Dendritic cell treated with granulocyte-macrophage colony-stimulating factor and Interleukin-4, amounts not matched to agents 40 ng/mL and 50 ng/mL, for 4 days (primary cell): Measurements from ENCODE around the gene TBCK.
A peak's percentile ranks its signal among the peaks of the same experiment; 100 is the strongest.

ENCODE experiments used
- H3K27ac Mint-ChIP-seq: one replicate; pipeline ENCODE4 v1.8.0; 2022; ENCODE audit warnings: mild to moderate bottlenecking, mixed read lengths
- H3K27me3 Mint-ChIP-seq: one replicate; pipeline ENCODE4 v1.8.0; 2022; ENCODE audit warnings: mild to moderate bottlenecking, mixed read lengths
- H3K36me3 Mint-ChIP-seq: one replicate; pipeline ENCODE4 v1.8.0; 2022; ENCODE audit warnings: low read depth, mixed read lengths
- H3K4me1 Mint-ChIP-seq: one replicate; pipeline ENCODE4 v1.8.0; 2022; ENCODE audit warnings: low read depth, mixed read lengths
- H3K4me3 Mint-ChIP-seq: one replicate; pipeline ENCODE4 v1.8.0; 2022; ENCODE audit warnings: mild to moderate bottlenecking, moderate library complexity, mixed read lengths
- H3K9me3 Mint-ChIP-seq: one replicate; pipeline ENCODE4 v1.8.0; 2022; ENCODE audit warnings: mixed read lengths
- intact Hi-C: fragments of 100-400 bp; cut with micrococcal nuclease; formaldehyde crosslinking; loops from one replicate; pipeline ENCODE4 v1.15.0; 2022

The TBCK gene

GRCh38 chr4:106315968-106316772 lies at the start of gene TBCK, which contains the start of gene AIMP1:
TBCK (minus strand) TSS chr4:106316209; CDS start chr4:106308960, 7,249 bp downstream.
AIMP1 (plus strand) TSS chr4:106316550; CDS start chr4:106325010, 8,460 bp downstream.
- intact Hi-C loops = loop anchor here (5.0 kb wide), 1 partner anchor 609 kb away; the partner anchor contains the start of genes GSTCD and INTS12
- H3K4me3 Mint-ChIP-seq = peak within 1 kb of the TSS; percentile 69
- H3K9me3 Mint-ChIP-seq = no peaks in the 10 kb centered on the region
- no peak within 1 kb of the TSS for H3K27ac Mint-ChIP-seq
- H3K27me3 Mint-ChIP-seq = no peaks in the 10 kb centered on the region
- peaks cover 11% of the 10 kb centered on the region for H3K36me3 Mint-ChIP-seq
- H3K4me1 Mint-ChIP-seq = peaks cover 16% of the 10 kb centered on the region

- peaks cover 3% of the 10 kb centered on the region for H3K27me3 Mint-ChIP-seq
- intact Hi-C loops = no loop called here
- H3K4me1 Mint-ChIP-seq = peaks cover 14% of the 10 kb centered on the region
- no peaks in the 10 kb centered on the region for H3K9me3 Mint-ChIP-seq
- H3K4me3 Mint-ChIP-seq = no peak overlapping the region
- no peak overlapping the region for H3K27ac Mint-ChIP-seq
- H3K36me3 Mint-ChIP-seq = no peaks in the 10 kb centered on the region
Measured at GRCh38 chr4:106365613-106366012, 49.6 kb upstream of the TBCK start.

GRCh38 chr4:106364282-106364681 lies 48.3 kb upstream of the TBCK start:
- H3K4me3 Mint-ChIP-seq = no peak overlapping the region
- no peaks in the 10 kb centered on the region for H3K36me3 Mint-ChIP-seq
- H3K27ac Mint-ChIP-seq = no peak overlapping the region
- no peaks in the 10 kb centered on the region for H3K9me3 Mint-ChIP-seq
- intact Hi-C loops = no loop called here
- no peaks in the 10 kb centered on the region for H3K27me3 Mint-ChIP-seq
- peaks cover 9% of the 10 kb centered on the region for H3K4me1 Mint-ChIP-seq

GRCh38 chr4:106362086-106362825 lies 46.2 kb upstream of the TBCK start:
- Mint-ChIP-seq H3K36me3 (no peaks in the 10 kb centered on the region), H3K4me1 (peaks cover 13% of the 10 kb centered on the region), H3K4me3 (no peak overlapping the region), H3K9me3 (no peaks in the 10 kb centered on the region), H3K27me3 (no peaks in the 10 kb centered on the region), H3K27ac (no peak overlapping the region)
- intact Hi-C loops = no loop called here

- Mint-ChIP-seq H3K27me3 (no peaks in the 10 kb centered on the region), H3K4me3 (no peak overlapping the region), H3K4me1 (peaks cover 7% of the 10 kb centered on the region), H3K9me3 (no peaks in the 10 kb centered on the region), H3K36me3 (no peaks in the 10 kb centered on the region), H3K27ac (no peak overlapping the region)
- intact Hi-C loops = no loop called here
Measured at GRCh38 chr4:106358899-106359298, 42.9 kb upstream of the TBCK start.

- Mint-ChIP-seq H3K9me3 (no peaks in the 10 kb centered on the region), H3K36me3 (peaks cover 20% of the 10 kb centered on the region), H3K4me1 (peaks cover 20% of the 10 kb centered on the region), H3K27ac (no peak overlapping the region), H3K27me3 (no peaks in the 10 kb centered on the region), H3K4me3 (no peak overlapping the region)
- intact Hi-C loops = no loop called here
Measured at GRCh38 chr4:106355193-106355592, 39.2 kb upstream of the TBCK start.

- Mint-ChIP-seq H3K4me3 (no peak overlapping the region), H3K9me3 (no peaks in the 10 kb centered on the region), H3K27me3 (no peaks in the 10 kb centered on the region)
Measured at GRCh38 chr4:106353786-106354185, 37.8 kb upstream of the TBCK start.

GRCh38 chr4:106351016-106351415 lies 35.0 kb upstream of the TBCK start:
- H3K9me3 Mint-ChIP-seq = no peaks in the 10 kb centered on the region
- intact Hi-C loops = no loop called here

More at GRCh38 chr4:106353786-106354185, 37.8 kb upstream of the TBCK start:
- intact Hi-C loops = no loop called here
- Mint-ChIP-seq H3K4me1 (peaks cover 14% of the 10 kb centered on the region), H3K36me3 (peaks cover 28% of the 10 kb centered on the region), H3K27ac (no peak overlapping the region)

GRCh38 chr4:106347167-106347566 lies 31.2 kb upstream of the TBCK start:
- Mint-ChIP-seq H3K27me3 (no peaks in the 10 kb centered on the region), H3K4me1 (peaks cover 13% of the 10 kb centered on the region), H3K36me3 (peaks cover 64% of the 10 kb centered on the region), H3K27ac (no peak overlapping the region), H3K4me3 (no peak overlapping the region), H3K9me3 (no peaks in the 10 kb centered on the region)
- intact Hi-C loops = no loop called here

More at GRCh38 chr4:106351016-106351415, 35.0 kb upstream of the TBCK start:
- Mint-ChIP-seq H3K36me3 (peaks cover 50% of the 10 kb centered on the region), H3K27me3 (no peaks in the 10 kb centered on the region), H3K27ac (no peak overlapping the region), H3K4me1 (peaks cover 14% of the 10 kb centered on the region), H3K4me3 (no peak overlapping the region)

- Mint-ChIP-seq H3K36me3 (peaks cover 71% of the 10 kb centered on the region), H3K4me1 (peaks cover 21% of the 10 kb centered on the region), H3K27me3 (no peaks in the 10 kb centered on the region), H3K9me3 (no peaks in the 10 kb centered on the region), H3K27ac (no peak overlapping the region), H3K4me3 (no peak overlapping the region)
- intact Hi-C loops = no loop called here
Measured at GRCh38 chr4:106344647-106344970, 28.6 kb upstream of the TBCK start.

- intact Hi-C loops = no loop called here
- H3K9me3 Mint-ChIP-seq = no peaks in the 10 kb centered on the region
- H3K27ac Mint-ChIP-seq = no peak overlapping the region
- no peak overlapping the region for H3K4me3 Mint-ChIP-seq
- H3K4me1 Mint-ChIP-seq = peaks cover 21% of the 10 kb centered on the region
- no peaks in the 10 kb centered on the region for H3K27me3 Mint-ChIP-seq
- H3K36me3 Mint-ChIP-seq = peaks cover 73% of the 10 kb centered on the region
Measured at GRCh38 chr4:106343865-106344646, 28.0 kb upstream of the TBCK start.

GRCh38 chr4:106340774-106341173 lies 24.8 kb upstream of the TBCK start:
- peaks cover 21% of the 10 kb centered on the region for H3K4me1 Mint-ChIP-seq
- H3K4me3 Mint-ChIP-seq = no peak overlapping the region
- intact Hi-C loops = no loop called here
- H3K9me3 Mint-ChIP-seq = peaks cover 13% of the 10 kb centered on the region
- H3K27ac Mint-ChIP-seq = no peak overlapping the region
- peaks cover 78% of the 10 kb centered on the region for H3K36me3 Mint-ChIP-seq
- H3K27me3 Mint-ChIP-seq = no peaks in the 10 kb centered on the region

- Mint-ChIP-seq H3K9me3 (peaks cover 13% of the 10 kb centered on the region), H3K27me3 (no peaks in the 10 kb centered on the region), H3K4me3 (no peak overlapping the region), H3K4me1 (peaks cover 18% of the 10 kb centered on the region), H3K36me3 (peaks cover 84% of the 10 kb centered on the region), H3K27ac (no peak overlapping the region)
- intact Hi-C loops = no loop called here
Measured at GRCh38 chr4:106339431-106339830, 23.4 kb upstream of the TBCK start.

- intact Hi-C loops = no loop called here
- Mint-ChIP-seq H3K4me1 (peaks cover 13% of the 10 kb centered on the region), H3K36me3 (peaks cover 83% of the 10 kb centered on the region), H3K27me3 (no peaks in the 10 kb centered on the region), H3K4me3 (no peak overlapping the region), H3K27ac (no peak overlapping the region), H3K9me3 (peaks cover 13% of the 10 kb centered on the region)
Measured at GRCh38 chr4:106338671-106339070, 22.7 kb upstream of the TBCK start.
